Caco-2 (cell line): ENCODE results near the gene TLR2. TPM values are rescaled to one million over a fixed set of nuclear protein-coding genes. Genes with fewer than 3 reads are reported as not detected.

Experiments used
- BruUV-seq: library from RNA; stranded (reverse); fragments of 400-500 nt; replicated peaks from 2 replicates; lab custom pipeline; 2021; lab: Mats Ljungman, UMichigan
- CTCF ChIA-PET: fragments of 300-600 bp; sonication (Branson Sonifier 250); formaldehyde crosslinking; loops from one replicate; lab custom pipeline; 2022; ENCODE audit warnings: antibody characterized with exemption; lab: Charles Lee
- POLR2A ChIA-PET: fragments of 300-600 bp; sonication (Branson Sonifier 250); formaldehyde crosslinking; loops from one replicate; lab custom pipeline; 2022; ENCODE audit warnings: antibody characterized with exemption; lab: Charles Lee
- DNase-seq, 2 experiments: peaks; one replicate each; pipeline versions ENCODE4 v3.0.0 to v3.0.0-alpha.2; 2020 to 2022
- H3K27me3 ChIP-seq: replicated peaks from 2 replicates; pipeline ENCODE4 v1.6.0; 2011; ENCODE audit warnings: low read length; ENCODE audit not compliant: control insufficient read depth, insufficient read depth
- H3K36me3 ChIP-seq: 2 replicates; pipeline ENCODE4 v1.5.1; 2011; ENCODE audit warnings: low read length; ENCODE audit not compliant: control insufficient read depth, insufficient read depth
- H3K4me1 ChIP-seq: fragments of 250-450 bp; sonication (Bioruptor Pico); 2 replicates; pipeline ENCODE4 v1.5.1; 2020; ENCODE audit warnings: mild to moderate bottlenecking
- H3K4me3 ChIP-seq: 2 replicates; pipeline ENCODE4 v1.5.1; 2011; ENCODE audit warnings: low read depth, mild to moderate bottlenecking, control low read depth, low read length
- H3K9me3 ChIP-seq: fragments of 250-450 bp; sonication (Bioruptor Pico); 2 replicates; pipeline ENCODE4 v1.5.1; 2020; ENCODE audit warnings: mild to moderate bottlenecking, moderate library complexity
- H3K27ac Mint-ChIP-seq: one replicate; pipeline ENCODE4 v1.8.0; 2022; ENCODE audit warnings: mixed read lengths; ENCODE audit not compliant: unreplicated experiment
- H3K27me3 Mint-ChIP-seq: one replicate; pipeline ENCODE4 v1.8.0; 2022; ENCODE audit warnings: mixed read lengths; ENCODE audit not compliant: insufficient read depth, unreplicated experiment
- H3K36me3 Mint-ChIP-seq: one replicate; pipeline ENCODE4 v1.8.0; 2022; ENCODE audit warnings: mild to moderate bottlenecking, mixed read lengths; ENCODE audit not compliant: insufficient read depth, unreplicated experiment
- H3K4me1 Mint-ChIP-seq: one replicate; pipeline ENCODE4 v1.8.0; 2022; ENCODE audit warnings: low read depth, mixed read lengths; ENCODE audit not compliant: unreplicated experiment
- H3K4me3 Mint-ChIP-seq: one replicate; pipeline ENCODE4 v1.8.0; 2022; ENCODE audit warnings: mild to moderate bottlenecking, moderate library complexity, mixed read lengths; ENCODE audit not compliant: unreplicated experiment
- H3K9me3 Mint-ChIP-seq: one replicate; pipeline ENCODE4 v1.8.0; 2022; ENCODE audit warnings: mixed read lengths; ENCODE audit not compliant: unreplicated experiment
- intact Hi-C: fragments of 100-400 bp; cut with micrococcal nuclease; formaldehyde crosslinking; loops from one replicate; pipeline ENCODE4 v1.10.0; 2022; ENCODE audit not compliant: unreplicated experiment
- total RNA-seq: library from RNA; stranded (reverse); gene quantifications from 2 replicates; pipeline ENCODE4 v1.2.3, GENCODE V29; 2022
- TF ChIP-seq, protein P1 (sequence below), 2 experiments: fragments of 200-600 bp in 1 of 2; IDR thresholded peaks; 1 replicate in 1 of 2; 2 replicates in 1 of 2; pipeline versions ENCODE4 v1.5.1 to v1.8.0; 2011 to 2022; ENCODE audit warnings: antibody characterized with exemption in 1 of 2, control low read depth in 1 of 2, inconsistent platforms in 1 of 2, low read depth in 1 of 2, low read length in 1 of 2, mild to moderate bottlenecking in 1 of 2, moderate library complexity in 1 of 2; ENCODE audit not compliant: insufficient read depth in 1 of 2, severe bottlenecking in 1 of 2, unreplicated experiment in 1 of 2

Gene TLR2
- total RNA-seq, 1 experiment from 2014 or later: 11.0 TPM

DNA sequence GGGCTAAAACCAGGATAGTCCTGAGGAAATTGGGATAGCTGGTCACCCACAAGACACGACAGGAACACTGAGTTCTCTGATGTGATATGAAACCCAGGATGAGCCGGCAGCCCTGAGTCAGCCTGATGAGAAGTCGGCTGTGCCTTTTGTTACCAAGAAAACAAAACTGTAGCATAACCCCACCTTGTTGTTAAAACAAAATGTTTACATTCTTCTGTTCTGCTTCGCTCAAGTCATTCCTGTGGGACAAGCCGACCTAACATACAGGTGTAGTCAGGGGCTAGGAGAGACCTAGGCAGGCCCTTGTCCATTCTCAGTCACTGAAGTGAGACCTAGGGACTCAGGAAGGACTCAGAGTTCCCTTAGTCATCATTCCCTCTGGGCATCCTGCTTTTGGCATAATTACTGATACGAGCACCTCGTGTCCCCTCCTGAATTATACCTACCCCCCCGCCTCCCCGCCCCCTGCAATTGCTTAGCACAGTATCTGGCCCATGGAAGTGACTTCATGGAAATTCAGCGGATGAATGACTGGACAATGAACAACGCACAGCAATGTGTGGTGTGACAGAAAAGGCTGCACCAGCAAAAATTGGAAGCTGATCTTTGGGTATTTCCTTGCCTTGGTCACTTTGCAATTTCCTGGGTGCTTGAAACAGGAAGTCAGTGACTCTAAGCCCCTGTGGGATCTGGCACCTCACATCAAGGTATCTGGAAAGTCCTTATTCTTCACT lies 31.9 kb upstream of the TLR2 start:
- Histone ChIP-seq H3K36me3 (no peaks in the 10 kb centered on the region), H3K4me1 (no peaks in the 10 kb centered on the region), H3K9me3 (no peaks in the 10 kb centered on the region), H3K4me3 (no peak overlapping the region), H3K27me3 (no peaks in the 10 kb centered on the region)
- Mint-ChIP-seq H3K36me3 (no peaks in the 10 kb centered on the region), H3K27ac (no peak overlapping the region), H3K4me3 (no peak overlapping the region), H3K9me3 (no peaks in the 10 kb centered on the region), H3K4me1 (no peaks in the 10 kb centered on the region), H3K27me3 (peaks cover 3% of the 10 kb centered on the region)
- CTCF ChIA-PET: no interaction called here
- DNase-seq: no peak
- no TSS peak for BruUV-seq
- TF ChIP-seq, protein P1, sequence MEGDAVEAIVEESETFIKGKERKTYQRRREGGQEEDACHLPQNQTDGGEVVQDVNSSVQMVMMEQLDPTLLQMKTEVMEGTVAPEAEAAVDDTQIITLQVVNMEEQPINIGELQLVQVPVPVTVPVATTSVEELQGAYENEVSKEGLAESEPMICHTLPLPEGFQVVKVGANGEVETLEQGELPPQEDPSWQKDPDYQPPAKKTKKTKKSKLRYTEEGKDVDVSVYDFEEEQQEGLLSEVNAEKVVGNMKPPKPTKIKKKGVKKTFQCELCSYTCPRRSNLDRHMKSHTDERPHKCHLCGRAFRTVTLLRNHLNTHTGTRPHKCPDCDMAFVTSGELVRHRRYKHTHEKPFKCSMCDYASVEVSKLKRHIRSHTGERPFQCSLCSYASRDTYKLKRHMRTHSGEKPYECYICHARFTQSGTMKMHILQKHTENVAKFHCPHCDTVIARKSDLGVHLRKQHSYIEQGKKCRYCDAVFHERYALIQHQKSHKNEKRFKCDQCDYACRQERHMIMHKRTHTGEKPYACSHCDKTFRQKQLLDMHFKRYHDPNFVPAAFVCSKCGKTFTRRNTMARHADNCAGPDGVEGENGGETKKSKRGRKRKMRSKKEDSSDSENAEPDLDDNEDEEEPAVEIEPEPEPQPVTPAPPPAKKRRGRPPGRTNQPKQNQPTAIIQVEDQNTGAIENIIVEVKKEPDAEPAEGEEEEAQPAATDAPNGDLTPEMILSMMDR (IDR thresholded peaks at IDR 0.05; ENCODE audit: insufficient read depth in 1 of 2, low read depth in 1 of 2, low read length in 1 of 2, severe bottlenecking in 1 of 2, unreplicated experiment in 1 of 2): no peak
- POLR2A ChIA-PET: no interaction called here
- intact Hi-C loops: no loop called here

- Histone ChIP-seq H3K4me1 (no peaks in the 10 kb centered on the region), H3K4me3 (no peak overlapping the region), H3K36me3 (no peaks in the 10 kb centered on the region), H3K9me3 (no peaks in the 10 kb centered on the region), H3K27me3 (no peaks in the 10 kb centered on the region)
- no peaks in the 10 kb centered on the region for H3K36me3 Mint-ChIP-seq
- H3K4me1 Mint-ChIP-seq: no peaks in the 10 kb centered on the region
- H3K27me3 Mint-ChIP-seq: peaks cover 3% of the 10 kb centered on the region
- intact Hi-C loops: no loop called here
- no peaks in the 10 kb centered on the region for H3K9me3 Mint-ChIP-seq
- TF ChIP-seq, protein P1 (IDR thresholded peaks at IDR 0.05; ENCODE audit: insufficient read depth in 1 of 2, low read depth in 1 of 2, low read length in 1 of 2, severe bottlenecking in 1 of 2, unreplicated experiment in 1 of 2): no peak
- BruUV-seq: no TSS peak
- ChIA-PET POLR2A (no interaction called here), CTCF (no interaction called here)
- H3K27ac Mint-ChIP-seq: no peak overlapping the region
- H3K4me3 Mint-ChIP-seq: no peak overlapping the region
- no peak for DNase-seq
Measured at GRCh38 chr4:153655002-153655541, 29.0 kb upstream of the TLR2 start.

- no peaks in the 10 kb centered on the region for H3K36me3 Mint-ChIP-seq
- Histone ChIP-seq H3K4me3 (no peak overlapping the region), H3K36me3 (no peaks in the 10 kb centered on the region), H3K27me3 (no peaks in the 10 kb centered on the region), H3K4me1 (no peaks in the 10 kb centered on the region), H3K9me3 (no peaks in the 10 kb centered on the region)
- no peak overlapping the region for H3K27ac Mint-ChIP-seq
- DNase-seq: no peak
- TF ChIP-seq, protein P1 (IDR thresholded peaks at IDR 0.05; ENCODE audit: insufficient read depth in 1 of 2, low read depth in 1 of 2, low read length in 1 of 2, severe bottlenecking in 1 of 2, unreplicated experiment in 1 of 2): no peak
- H3K9me3 Mint-ChIP-seq: no peaks in the 10 kb centered on the region
- ChIA-PET CTCF (no interaction called here), POLR2A (no interaction called here)
- no peaks in the 10 kb centered on the region for H3K4me1 Mint-ChIP-seq
- no TSS peak for BruUV-seq
- no peak overlapping the region for H3K4me3 Mint-ChIP-seq
- intact Hi-C loops: no loop called here
- H3K27me3 Mint-ChIP-seq: peaks cover 3% of the 10 kb centered on the region
Measured at GRCh38 chr4:153655928-153656327, 28.2 kb upstream of the TLR2 start.
